Measurements from ENCODE around the gene PGAM4. TPM values are rescaled to one million over a fixed set of nuclear protein-coding genes. Genes with fewer than 3 reads are reported as not detected.

PGAM4 gene
- total RNA-seq, 1 experiment from 2014 or later, result not detected

DNA sequence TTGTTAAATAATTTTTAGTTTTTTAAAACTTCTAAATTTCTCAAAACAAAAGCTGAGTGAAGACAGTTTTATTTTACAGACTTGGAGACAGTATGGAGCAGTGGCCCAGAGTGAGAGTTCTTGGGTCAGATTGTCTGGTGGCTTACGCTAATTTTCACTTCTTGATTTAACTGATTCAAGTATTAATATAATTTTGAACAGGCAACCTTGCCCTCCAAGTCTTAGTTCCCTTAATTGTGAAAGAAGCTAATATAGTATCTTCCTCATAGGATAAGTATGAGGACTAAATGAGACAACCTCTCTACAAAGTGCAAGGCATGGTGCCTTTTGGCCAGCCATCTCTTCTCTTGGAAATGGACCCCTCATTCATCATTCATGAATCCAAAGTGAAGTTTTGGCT, 33.6 kb downstream of the PGAM4 start:
- ChIA-PET CTCF (no interaction called here), POLR2A (no interaction called here)
- no peaks in the 10 kb centered on the region for H3K9me3 ChIP-seq (ENCODE audit: control insufficient read depth, insufficient read depth, low read depth, low read length)
- intact Hi-C loops (cut with micrococcal nuclease; ENCODE audit: unreplicated experiment), result no loop called here
- H3K36me3 ChIP-seq (ENCODE audit: control insufficient read depth, insufficient read depth, low read length), result no peaks in the 10 kb centered on the region
- TF ChIP-seq, protein P1, sequence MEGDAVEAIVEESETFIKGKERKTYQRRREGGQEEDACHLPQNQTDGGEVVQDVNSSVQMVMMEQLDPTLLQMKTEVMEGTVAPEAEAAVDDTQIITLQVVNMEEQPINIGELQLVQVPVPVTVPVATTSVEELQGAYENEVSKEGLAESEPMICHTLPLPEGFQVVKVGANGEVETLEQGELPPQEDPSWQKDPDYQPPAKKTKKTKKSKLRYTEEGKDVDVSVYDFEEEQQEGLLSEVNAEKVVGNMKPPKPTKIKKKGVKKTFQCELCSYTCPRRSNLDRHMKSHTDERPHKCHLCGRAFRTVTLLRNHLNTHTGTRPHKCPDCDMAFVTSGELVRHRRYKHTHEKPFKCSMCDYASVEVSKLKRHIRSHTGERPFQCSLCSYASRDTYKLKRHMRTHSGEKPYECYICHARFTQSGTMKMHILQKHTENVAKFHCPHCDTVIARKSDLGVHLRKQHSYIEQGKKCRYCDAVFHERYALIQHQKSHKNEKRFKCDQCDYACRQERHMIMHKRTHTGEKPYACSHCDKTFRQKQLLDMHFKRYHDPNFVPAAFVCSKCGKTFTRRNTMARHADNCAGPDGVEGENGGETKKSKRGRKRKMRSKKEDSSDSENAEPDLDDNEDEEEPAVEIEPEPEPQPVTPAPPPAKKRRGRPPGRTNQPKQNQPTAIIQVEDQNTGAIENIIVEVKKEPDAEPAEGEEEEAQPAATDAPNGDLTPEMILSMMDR (IDR thresholded peaks at IDR 0.05), result no peak
- TF ChIP-seq SIN3A (IDR thresholded peaks at IDR 0.05; ENCODE audit: borderline replicate concordance, insufficient read depth, low read depth, low read length) (no peak), POLR2AphosphoS5 (IDR thresholded peaks at IDR 0.05; ENCODE audit: low read depth, low read length) (no peak), TCF7L2 (IDR thresholded peaks at IDR 0.05; ENCODE audit: low read depth, low read length) (no peak)
- TF ChIP-seq, protein P2, sequence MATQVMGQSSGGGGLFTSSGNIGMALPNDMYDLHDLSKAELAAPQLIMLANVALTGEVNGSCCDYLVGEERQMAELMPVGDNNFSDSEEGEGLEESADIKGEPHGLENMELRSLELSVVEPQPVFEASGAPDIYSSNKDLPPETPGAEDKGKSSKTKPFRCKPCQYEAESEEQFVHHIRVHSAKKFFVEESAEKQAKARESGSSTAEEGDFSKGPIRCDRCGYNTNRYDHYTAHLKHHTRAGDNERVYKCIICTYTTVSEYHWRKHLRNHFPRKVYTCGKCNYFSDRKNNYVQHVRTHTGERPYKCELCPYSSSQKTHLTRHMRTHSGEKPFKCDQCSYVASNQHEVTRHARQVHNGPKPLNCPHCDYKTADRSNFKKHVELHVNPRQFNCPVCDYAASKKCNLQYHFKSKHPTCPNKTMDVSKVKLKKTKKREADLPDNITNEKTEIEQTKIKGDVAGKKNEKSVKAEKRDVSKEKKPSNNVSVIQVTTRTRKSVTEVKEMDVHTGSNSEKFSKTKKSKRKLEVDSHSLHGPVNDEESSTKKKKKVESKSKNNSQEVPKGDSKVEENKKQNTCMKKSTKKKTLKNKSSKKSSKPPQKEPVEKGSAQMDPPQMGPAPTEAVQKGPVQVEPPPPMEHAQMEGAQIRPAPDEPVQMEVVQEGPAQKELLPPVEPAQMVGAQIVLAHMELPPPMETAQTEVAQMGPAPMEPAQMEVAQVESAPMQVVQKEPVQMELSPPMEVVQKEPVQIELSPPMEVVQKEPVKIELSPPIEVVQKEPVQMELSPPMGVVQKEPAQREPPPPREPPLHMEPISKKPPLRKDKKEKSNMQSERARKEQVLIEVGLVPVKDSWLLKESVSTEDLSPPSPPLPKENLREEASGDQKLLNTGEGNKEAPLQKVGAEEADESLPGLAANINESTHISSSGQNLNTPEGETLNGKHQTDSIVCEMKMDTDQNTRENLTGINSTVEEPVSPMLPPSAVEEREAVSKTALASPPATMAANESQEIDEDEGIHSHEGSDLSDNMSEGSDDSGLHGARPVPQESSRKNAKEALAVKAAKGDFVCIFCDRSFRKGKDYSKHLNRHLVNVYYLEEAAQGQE (IDR thresholded peaks at IDR 0.05; ENCODE audit: insufficient read depth in 1 of 2, low read depth in 2 of 2, low read length in 1 of 2), result no peak
- H3K27me3 ChIP-seq (ENCODE audit: control insufficient read depth, insufficient read depth, low read length), result no peaks in the 10 kb centered on the region
- in situ Hi-C loops (cut with HindIII; ENCODE audit: low pct_unique_long_range_greater_than_20kb, low sequenced_read_pairs), result no loop called here
- DNase-seq (ENCODE audit: low read depth, low spot score) (no peak), ATAC-seq (no peak)
- BruUV-seq (replicated peaks), result no TSS peak
- peak overlapping the region; percentile 39; the same call in 1 of the 2 replicates for H3K27ac ChIP-seq (ENCODE audit: low read length)
- peaks cover 10% of the 10 kb centered on the region; the same call in 1 of the 2 replicates for H3K4me1 ChIP-seq (ENCODE audit: control insufficient read depth, insufficient read depth, low read length)
- no peak overlapping the region for H3K4me3 ChIP-seq (ENCODE audit: low read depth in 2 of 2, low read length in 2 of 2)

DNA sequence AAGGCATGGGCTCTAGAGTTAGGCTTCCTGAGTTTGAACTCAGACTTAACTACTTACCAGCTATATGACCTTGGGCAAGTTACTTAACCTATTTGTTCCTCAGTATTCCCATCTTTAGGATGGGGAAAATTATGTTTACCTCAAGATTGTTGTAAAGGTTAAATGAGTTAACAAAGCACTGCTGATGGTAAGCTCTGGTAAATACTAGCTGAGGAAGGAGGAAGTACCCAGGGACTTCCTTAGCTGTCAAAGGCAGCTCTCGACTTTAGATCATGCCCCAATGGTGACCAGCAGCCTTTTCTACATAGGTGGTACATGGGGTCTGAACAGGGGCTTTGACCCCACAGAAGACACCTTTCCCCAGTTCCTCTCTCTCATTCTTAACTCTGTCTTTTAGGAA, 38.9 kb downstream of the PGAM4 start:
- DNase-seq (ENCODE audit: low read depth, low spot score) (no peak), ATAC-seq (no peak)
- no peaks in the 10 kb centered on the region for H3K36me3 ChIP-seq (ENCODE audit: control insufficient read depth, insufficient read depth, low read length)
- no peaks in the 10 kb centered on the region for H3K27me3 ChIP-seq (ENCODE audit: control insufficient read depth, insufficient read depth, low read length)
- H3K27ac ChIP-seq (ENCODE audit: low read length), result no peak overlapping the region
- H3K4me3 ChIP-seq (ENCODE audit: low read depth in 2 of 2, low read length in 2 of 2), result no peak overlapping the region
- ChIA-PET POLR2A (no interaction called here), CTCF (no interaction called here)
- intact Hi-C loops (cut with micrococcal nuclease; ENCODE audit: unreplicated experiment), result no loop called here
- BruUV-seq (replicated peaks), result no TSS peak
- in situ Hi-C loops (cut with HindIII; ENCODE audit: low pct_unique_long_range_greater_than_20kb, low sequenced_read_pairs), result no loop called here
- TF ChIP-seq, protein P2 (IDR thresholded peaks at IDR 0.05; ENCODE audit: insufficient read depth in 1 of 2, low read depth in 2 of 2, low read length in 1 of 2), result no peak
- TF ChIP-seq, protein P1 (IDR thresholded peaks at IDR 0.05), result no peak
- TF ChIP-seq SIN3A (IDR thresholded peaks at IDR 0.05; ENCODE audit: borderline replicate concordance, insufficient read depth, low read depth, low read length), result no peak
- TF ChIP-seq POLR2AphosphoS5 (IDR thresholded peaks at IDR 0.05; ENCODE audit: low read depth, low read length), result no peak
- TF ChIP-seq TCF7L2 (IDR thresholded peaks at IDR 0.05; ENCODE audit: low read depth, low read length), result no peak
- H3K4me1 ChIP-seq (ENCODE audit: control insufficient read depth, insufficient read depth, low read length), result no peaks in the 10 kb centered on the region; the same call in 1 of the 2 replicates
- no peaks in the 10 kb centered on the region for H3K9me3 ChIP-seq (ENCODE audit: control insufficient read depth, insufficient read depth, low read depth, low read length)

Measured in Panc1 (cell line).